ENCODE measurements around the gene UBE3C.
"Not testable (repeated sequence)": the region's sequence is repeated elsewhere in the genome, so short reads cannot be mapped to it uniquely, and the experiment has no call there.

UBE3C gene

DNA sequence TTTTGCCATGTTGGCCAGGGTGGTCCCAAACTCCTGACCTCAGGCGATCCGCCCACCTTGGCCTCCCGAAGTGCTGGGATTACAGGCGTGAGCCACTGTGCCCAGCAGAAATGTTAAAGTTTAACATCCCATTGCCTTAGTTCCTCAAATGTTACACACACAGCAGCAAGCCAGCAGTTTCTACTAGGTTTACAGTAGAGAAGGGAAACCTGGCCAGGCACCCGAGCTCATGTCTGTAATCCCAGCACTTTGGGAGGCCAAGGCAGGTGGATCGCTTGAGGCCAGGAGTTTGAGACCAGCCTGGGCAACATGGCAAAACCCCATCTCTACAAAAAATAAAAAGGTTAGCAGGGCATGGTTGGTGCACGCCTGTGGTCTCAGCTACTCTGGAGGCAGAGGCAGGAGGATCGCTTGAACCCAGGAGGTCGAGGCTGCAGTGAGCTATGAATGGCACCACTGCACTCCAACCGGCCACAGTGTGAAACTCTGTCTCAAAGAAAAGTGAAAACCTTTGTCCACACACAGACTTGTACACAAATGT is 135.4 kb downstream of the UBE3C start:
- DNase-seq = not testable (repeated sequence)

- DNase-seq = no peak
These were observed 136.3 kb downstream of the UBE3C start for GRCh38 chr7:157274991-157275427.

- DNase-seq = no peak
These were observed 137.4 kb downstream of the UBE3C start for GRCh38 chr7:157276091-157276561.

GRCh38 chr7:157276731-157277562 is 138.2 kb downstream of the UBE3C start:
- DNase-seq = peak; percentile 45

- not testable (repeated sequence) for DNase-seq
These were observed 138.8 kb downstream of the UBE3C start for GRCh38 chr7:157277568-157277967.

DNA sequence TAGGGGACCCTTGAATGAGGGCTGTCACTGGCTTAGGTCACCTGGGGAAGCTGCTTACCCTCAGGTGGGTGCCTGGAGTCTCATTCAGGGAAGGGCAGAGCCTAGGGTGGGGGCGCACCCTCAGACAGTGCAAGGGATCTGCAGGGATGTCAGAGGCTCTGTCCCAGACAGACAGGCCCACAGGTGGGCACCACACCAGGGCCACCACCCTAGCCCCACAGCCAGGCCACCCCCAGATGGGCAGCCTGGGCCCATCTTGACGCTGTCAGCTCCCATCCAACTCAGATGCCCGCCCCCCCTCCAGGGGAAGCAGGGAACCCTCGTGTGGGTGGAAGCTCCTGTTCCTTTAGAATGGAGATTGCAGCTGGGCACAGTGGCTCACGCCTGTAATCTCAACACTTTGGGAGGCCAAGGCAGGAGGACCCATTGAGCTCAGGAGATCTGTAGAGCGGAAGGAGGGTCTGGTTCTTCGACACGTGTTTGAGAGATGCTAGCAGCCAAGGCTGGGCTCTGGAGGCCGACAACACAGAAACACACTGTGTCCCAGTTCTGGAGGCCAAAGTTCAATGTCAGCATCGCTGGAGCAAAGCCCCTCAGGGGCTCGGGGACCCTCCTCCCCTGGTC is 139.6 kb downstream of the UBE3C start:
- DNase-seq = no peak

DNA sequence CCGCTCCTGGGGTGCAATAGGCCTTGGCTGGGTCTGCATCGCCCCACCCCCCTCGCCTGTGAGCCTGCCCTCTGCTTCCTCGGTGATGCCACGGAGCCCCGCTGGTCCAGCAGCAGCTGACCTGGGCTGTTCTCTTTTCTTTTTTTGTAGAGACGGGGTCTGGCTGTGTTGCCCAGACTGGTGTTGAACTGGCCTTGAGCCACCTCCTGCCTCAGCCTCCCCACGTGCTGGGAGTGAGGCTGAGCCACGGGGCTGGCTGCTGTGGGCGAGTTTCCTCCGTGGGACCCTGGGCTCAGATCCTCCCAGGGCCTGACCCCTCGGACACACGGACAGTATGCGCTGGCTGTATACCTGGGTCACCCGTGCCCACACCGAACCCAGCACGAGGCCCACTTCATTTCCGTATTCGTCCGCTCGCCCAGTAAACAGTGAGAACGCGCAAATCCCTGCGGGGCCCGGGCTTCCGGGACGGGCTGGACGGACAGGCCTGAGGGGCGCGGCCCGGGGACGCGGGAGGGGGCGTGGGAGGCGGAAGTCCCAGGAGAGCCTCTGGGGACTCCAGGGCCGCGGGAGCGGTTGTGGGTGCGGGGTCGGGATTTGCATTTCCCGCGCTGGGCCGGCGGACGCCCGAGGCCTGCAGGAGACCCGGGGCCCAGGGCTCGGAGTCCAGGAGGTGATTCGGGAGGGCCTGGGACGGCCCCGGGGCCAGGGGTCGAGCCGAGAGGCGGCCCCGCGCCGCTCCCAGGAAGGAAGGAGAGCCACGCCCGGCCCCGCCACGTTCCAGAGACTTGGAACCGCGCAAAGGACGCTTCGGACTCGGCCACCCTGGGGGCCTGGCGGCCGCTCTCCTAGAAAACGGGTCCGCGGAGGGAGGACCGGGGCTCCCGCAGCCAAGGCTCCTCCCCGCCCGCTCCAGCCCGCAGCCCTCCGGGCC is 140.3 kb downstream of the UBE3C start:
- DNase-seq = no peak

DNA sequence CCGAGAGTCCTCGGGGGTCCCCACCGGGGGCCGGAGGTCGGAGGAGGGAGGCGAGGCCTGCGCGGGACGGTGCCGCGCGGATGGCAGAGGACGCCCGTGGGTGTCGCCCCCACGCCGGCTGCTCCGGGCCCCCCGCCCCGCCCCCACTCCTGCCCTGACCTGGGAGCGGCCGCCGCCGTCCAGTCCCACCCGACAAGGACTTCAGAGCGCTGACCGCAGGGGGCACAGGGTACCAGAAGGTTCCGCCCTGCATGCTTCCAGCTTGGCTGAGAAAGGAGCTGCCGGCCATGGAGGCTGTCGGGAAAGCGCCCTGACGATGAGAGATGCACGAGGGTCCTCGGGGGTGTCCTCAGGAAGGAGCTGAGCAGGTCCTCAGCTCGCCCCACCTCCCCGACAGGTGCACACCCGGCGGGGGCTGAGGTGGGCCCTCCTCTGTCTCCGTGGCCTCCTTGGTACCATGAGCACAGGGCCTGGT is 141.1 kb downstream of the UBE3C start:
- no peak for DNase-seq

GRCh38 chr7:157280216-157280841 is 141.6 kb downstream of the UBE3C start:
- no peak for DNase-seq

- DNase-seq = no peak
These were observed 142.7 kb downstream of the UBE3C start for GRCh38 chr7:157281221-157281998.

DNA sequence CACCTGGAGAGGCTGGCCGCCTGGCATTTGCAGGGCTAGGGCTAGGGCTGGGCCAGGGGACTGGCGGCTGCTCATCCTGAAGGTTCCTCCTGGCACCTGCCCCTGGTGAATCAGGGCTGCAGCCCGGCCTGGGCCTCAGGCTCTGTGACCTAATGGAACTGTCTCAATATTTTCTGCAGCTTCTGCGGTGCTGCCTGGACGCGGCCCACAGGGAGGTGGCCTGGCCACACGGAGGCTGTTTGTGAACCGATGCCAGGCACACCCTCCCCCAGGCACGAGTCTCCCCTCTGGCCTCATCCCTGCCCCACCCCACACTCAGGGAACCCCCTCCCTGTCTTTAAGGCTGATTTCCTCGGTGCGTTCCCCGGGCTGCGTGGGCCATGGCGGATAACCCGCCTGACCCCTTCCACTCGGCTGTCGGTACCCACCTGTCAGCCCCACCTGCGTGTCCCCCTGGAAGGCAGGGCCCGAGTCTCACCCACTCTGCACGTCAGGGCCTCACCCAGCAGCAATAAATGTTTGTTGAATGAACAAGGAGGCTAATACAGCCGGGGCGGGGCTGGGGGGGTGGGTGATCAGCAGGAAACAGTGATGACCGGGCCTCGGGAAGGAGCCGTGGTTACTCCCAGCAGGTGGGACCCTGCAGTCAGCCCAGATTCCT is 143.5 kb downstream of the UBE3C start:
- no peak for DNase-seq

GRCh38 chr7:157284229-157285014 is 145.7 kb downstream of the UBE3C start:
- no peak for DNase-seq

DNA sequence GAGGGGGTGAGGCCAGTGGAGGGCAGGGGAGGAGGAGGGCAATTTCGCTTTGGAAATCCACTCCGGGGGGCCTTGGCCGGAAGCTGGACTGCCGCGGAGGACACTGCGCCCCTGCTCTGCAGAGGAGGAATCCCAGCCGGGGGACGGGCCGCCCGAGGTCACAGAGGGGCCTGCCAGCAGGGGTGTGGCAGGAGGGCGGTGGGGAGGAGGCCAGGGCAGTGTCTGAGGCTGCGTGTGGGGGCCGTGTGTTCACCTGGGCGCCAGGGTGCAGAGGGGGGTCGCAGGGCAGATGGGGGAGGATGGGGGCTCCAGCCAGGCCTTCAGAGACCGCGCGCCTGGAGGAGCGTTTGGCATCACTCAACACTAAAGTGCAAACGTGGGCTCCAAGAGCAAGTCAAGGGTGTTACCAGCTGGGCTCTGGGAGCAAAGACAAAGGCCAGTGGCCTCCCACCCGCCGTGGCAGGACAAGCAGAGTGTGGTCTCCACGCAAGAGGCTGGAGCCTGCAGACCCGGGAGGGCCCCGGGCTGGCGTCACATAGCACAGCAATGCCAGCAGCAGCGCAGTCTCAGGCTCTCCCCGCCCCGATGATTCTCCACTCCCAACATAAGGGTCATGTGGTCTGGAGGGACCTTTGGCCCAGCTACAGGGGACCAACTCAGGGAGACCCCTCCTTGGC is 152.8 kb downstream of the UBE3C start:
- no peak for DNase-seq

GRCh38 chr7:157292258-157292657 is 153.5 kb downstream of the UBE3C start:
- no peak for DNase-seq

DNA sequence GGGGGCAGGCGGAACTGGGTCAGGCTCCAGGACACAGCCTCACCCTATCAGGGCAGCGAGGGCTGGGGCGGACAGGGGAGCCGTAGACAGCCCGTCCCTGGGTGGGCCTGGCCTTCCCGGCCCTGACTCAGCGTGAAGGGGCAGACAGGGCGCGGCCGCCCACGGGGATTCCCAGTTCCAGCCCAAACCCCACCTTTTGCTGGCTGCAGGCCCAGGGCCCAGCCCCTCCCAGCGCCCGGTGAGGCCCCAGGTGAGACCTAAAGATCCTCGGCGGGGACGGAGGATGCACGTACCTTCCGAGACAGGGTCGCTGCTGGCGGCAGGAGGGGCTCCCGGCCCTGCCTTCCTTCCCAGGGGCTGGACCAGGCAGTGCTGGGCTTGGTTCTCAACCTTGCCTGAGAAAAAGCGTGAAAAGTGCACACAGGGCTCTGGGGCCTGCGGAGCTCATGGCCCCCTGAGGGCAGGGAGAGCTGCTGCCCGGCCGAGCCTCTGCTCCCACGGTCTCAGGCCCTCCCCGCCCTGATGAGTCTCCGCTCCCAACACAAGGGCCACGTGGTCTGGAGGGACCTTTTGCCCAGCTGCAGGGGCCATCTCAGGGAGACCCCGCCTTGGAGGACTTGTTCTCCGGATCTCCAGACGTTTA is 154.2 kb downstream of the UBE3C start:
- no peak for DNase-seq

DNA sequence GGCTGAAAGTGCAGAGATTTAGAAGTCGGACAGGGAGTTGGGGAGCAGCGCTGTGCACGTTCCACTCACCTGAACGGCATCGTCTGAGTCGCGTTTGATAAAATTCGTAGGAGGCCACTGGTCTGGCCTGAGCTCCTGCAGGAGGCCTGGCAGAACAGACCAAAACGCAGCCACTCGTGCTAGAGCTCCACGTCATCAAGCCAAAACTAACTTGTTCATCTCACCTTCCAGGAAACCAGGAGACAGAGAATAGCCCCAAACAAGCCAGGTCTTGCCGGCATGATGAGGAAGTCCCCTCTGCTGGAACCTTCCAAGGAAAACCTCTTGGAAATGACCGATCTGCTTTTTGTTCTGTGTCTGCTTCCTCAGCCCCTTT is 154.7 kb downstream of the UBE3C start:
- DNase-seq = no peak

- no peak for DNase-seq
These were observed 156.0 kb downstream of the UBE3C start for GRCh38 chr7:157294773-157295172.

DNA sequence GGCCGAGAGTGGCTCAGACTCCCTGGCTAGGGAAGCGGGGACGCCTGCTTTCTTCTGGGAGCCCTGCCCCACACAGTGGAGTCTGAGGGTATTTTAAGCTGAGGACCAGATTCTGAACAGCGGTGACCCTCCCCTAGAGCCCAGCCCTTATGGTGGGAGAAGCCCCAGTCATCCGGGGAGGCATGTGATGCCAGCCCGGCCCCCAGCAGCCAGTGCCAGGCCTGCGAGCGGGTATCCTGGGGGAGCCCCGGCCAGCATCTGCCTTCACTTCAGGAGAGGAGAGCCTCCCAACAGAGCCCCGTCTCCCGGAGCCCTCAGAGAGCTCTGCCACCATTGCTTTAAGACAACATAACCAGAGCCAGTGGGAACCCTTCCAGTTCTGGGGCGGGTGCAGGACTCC is 156.6 kb downstream of the UBE3C start:
- no peak for DNase-seq

GRCh38 chr7:157297185-157297584 is 158.5 kb downstream of the UBE3C start:
- DNase-seq = no peak
